ENCODE data around the gene SCN4B. TPM values are rescaled to one million over a fixed set of nuclear protein-coding genes. Genes with fewer than 3 reads are reported as not detected.

Gene SCN4B
- total and polyA plus RNA-seq, 2 of the 8 experiments (the other 6 are each of a cell fraction or from before 2014, with no cell fraction given): 2.8 to 4.9 TPM

DNA sequence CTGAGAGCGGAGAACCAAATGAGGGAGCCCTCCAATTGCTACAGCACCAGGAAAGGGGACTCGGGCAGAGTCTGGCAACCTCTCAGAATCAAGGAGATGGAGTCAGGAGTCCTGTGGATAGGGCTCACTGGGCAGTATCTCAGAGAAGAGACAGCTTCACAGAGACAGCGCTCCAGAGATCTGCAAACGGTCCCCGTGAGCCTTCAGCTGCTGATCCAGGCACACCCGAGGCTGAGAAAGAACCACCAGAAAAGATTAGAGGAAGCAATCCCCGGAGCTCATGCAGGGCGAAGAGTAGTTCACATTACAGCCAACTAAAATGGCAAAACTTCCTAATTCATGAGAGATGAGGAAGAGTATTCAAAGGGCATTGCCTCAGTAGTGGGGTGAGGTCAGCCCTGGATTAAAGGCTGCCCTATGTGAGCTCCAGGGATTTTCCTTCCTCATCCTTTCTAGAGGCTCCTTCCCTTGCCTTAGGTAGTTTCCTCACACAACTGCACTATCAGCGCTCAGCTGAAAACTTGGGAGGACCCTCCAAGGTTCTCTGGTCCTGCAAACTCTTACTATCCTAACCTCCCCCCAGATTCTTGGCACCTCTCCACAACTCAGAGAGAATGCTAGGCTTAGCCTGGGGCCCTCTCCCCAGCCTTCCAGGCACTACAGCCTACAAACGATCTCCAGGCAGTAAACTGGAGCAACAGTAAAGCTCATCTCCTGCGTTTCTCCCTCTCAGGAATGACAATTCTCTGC lies 23.7 kb downstream of the SCN4B start:
- no peak overlapping the region for H2BK20ac ChIP-seq (ENCODE audit: low read length)
- H3K4ac ChIP-seq (replicated peaks; ENCODE audit: insufficient read length, low read depth, low read length): no peak overlapping the region
- WGBS, 2 experiments (ENCODE audit: extremely low coverage in 1 of 2, insufficient coverage in 1 of 2, insufficient read length in 1 of 2, insufficient replicate concordance in 2 of 2, low coverage in 1 of 2, low lambda C conversion rate in 2 of 2, missing lambda C conversion rate in 1 of 2): 91% methylated on average over 11 of the region's 11 CpGs; no CpG with 5 or more reads in 1 of the 2 experiments
- no peaks in the 10 kb centered on the region for H3K9me3 ChIP-seq (ENCODE audit: insufficient read depth in 2 of 2, low read depth in 1 of 2, low read length in 1 of 2)
- no peaks in the 10 kb centered on the region for H3K36me3 ChIP-seq (ENCODE audit: control insufficient read depth in 2 of 4, insufficient read depth in 4 of 4, low read length in 3 of 4)
- no peak for DNase-seq (ENCODE audit: low read depth in 1 of 2, low spot score in 2 of 2)
- H4K5ac ChIP-seq (ENCODE audit: insufficient read length, low read depth, low read length): no peak overlapping the region
- no peaks in the 10 kb centered on the region for H4K20me1 ChIP-seq (replicated peaks in 1 of 2; ENCODE audit: control insufficient read depth in 1 of 2, insufficient read depth in 2 of 2, low read length in 2 of 2)
- no peak overlapping the region for H3K18ac ChIP-seq (ENCODE audit: extremely low read depth, low read length)
- no peak overlapping the region for H3K56ac ChIP-seq (replicated peaks; ENCODE audit: insufficient read length, low read depth, low read length)
- no peak for FAIRE-seq
- ChIA-PET POLR2A (ENCODE audit: partially characterized antibody) (interaction anchor here (0.9 kb wide), 1 partner anchor 56 kb away, joined by 3 read pairs; no protein-coding TSS in a partner anchor), CTCF (ENCODE audit: partially characterized antibody) (interaction anchor here (0.7 to 1.7 kb wide), 8 partner anchors 9 to 320 kb away, joined by 3 to 7 read pairs (median 3); no protein-coding TSS in a partner anchor)
- H3K79me1 ChIP-seq (ENCODE audit: low read depth, low read length): no peaks in the 10 kb centered on the region
- H3K14ac ChIP-seq (ENCODE audit: insufficient read length): no peak overlapping the region
- no peak overlapping the region for H3K9ac ChIP-seq (replicated peaks in 1 of 4; ENCODE audit: extremely low read depth in 1 of 4, low read depth in 3 of 4, low read length in 3 of 4)
- H2AK5ac ChIP-seq (ENCODE audit: low read depth, low read length): no peak overlapping the region
- no peak overlapping the region for H2BK15ac ChIP-seq (ENCODE audit: low read length)
- H2BK120ac ChIP-seq (replicated peaks; ENCODE audit: low read depth, low read length): no peak overlapping the region
- H2BK12ac ChIP-seq (ENCODE audit: low read depth, low read length): no peak overlapping the region
- no peak overlapping the region for H4K91ac ChIP-seq (replicated peaks; ENCODE audit: insufficient read length, low read length)
- peaks cover 0 to 2% (median 0%) of the 10 kb centered on the region in 4 experiments; a peak in 1 of 7 replicates for H3K4me1 ChIP-seq (replicated peaks in 1 of 4; ENCODE audit: control insufficient read depth in 3 of 4, insufficient read depth in 4 of 4, low read length in 3 of 4)
- no peak overlapping the region for H4K8ac ChIP-seq (ENCODE audit: extremely low read depth, insufficient read depth, low read length)
- H3K4me3 ChIP-seq (ENCODE audit: extremely low read depth in 1 of 4, insufficient read depth in 2 of 4, low read depth in 3 of 4, low read length in 4 of 4): no peak overlapping the region
- no peaks in the 10 kb centered on the region for H3K27me3 ChIP-seq (replicated peaks in 1 of 4; ENCODE audit: control insufficient read depth in 3 of 4, extremely low read depth in 1 of 4, insufficient read depth in 3 of 4, low read length in 3 of 4)
- H3K27ac ChIP-seq (ENCODE audit: low read depth, low read length): no peak overlapping the region
- H3K23me2 ChIP-seq (ENCODE audit: low read depth, low read length): no peaks in the 10 kb centered on the region; the same call in 1 of the 2 replicates
- no peak overlapping the region for H3K23ac ChIP-seq (ENCODE audit: insufficient read length)
- H3K79me2 ChIP-seq (ENCODE audit: control insufficient read depth in 1 of 2, insufficient read depth in 2 of 2, low read length in 2 of 2): no peaks in the 10 kb centered on the region
- H3K4me2 ChIP-seq (ENCODE audit: insufficient read depth in 1 of 2, low read depth in 2 of 2, low read length in 2 of 2): no peak overlapping the region
- no peak overlapping the region for H2AFZ ChIP-seq (ENCODE audit: low read length)
- H2BK5ac ChIP-seq (ENCODE audit: low read depth, low read length): no peak overlapping the region
- TF ChIP-seq MAFK (IDR thresholded peaks at IDR 0.05; ENCODE audit: low read depth, low read length): no peak
- TF ChIP-seq, protein P1, sequence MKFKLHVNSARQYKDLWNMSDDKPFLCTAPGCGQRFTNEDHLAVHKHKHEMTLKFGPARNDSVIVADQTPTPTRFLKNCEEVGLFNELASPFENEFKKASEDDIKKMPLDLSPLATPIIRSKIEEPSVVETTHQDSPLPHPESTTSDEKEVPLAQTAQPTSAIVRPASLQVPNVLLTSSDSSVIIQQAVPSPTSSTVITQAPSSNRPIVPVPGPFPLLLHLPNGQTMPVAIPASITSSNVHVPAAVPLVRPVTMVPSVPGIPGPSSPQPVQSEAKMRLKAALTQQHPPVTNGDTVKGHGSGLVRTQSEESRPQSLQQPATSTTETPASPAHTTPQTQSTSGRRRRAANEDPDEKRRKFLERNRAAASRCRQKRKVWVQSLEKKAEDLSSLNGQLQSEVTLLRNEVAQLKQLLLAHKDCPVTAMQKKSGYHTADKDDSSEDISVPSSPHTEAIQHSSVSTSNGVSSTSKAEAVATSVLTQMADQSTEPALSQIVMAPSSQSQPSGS (IDR thresholded peaks at IDR 0.05; ENCODE audit: low read length): no peak
- no peak for TF ChIP-seq TBP (IDR thresholded peaks at IDR 0.05; ENCODE audit: low read depth, low read length)

Measured in H1 (cell line).